Tibial nerve (tissue), 4 donors: ENCODE data around the gene RNF149.
"Not testable (repeated sequence)": the region's sequence is repeated elsewhere in the genome, so short reads cannot be mapped to it uniquely, and the experiment has no call there.

Experiments
- CTCF ChIP-seq, 5 experiments: fragments of 200-600 bp in 3 of 5; fragments of 450-650 bp in 2 of 5; sonication (generic) in 3 of 5; IDR thresholded peaks; one replicate each; pipeline ENCODE4 v1.5.1; 2016 to 2019; ENCODE audit warnings: antibody characterized with exemption in 5 of 5, mild to moderate bottlenecking in 3 of 5, moderate library complexity in 2 of 5
- EP300 ChIP-seq, 2 donors: sonication (generic); formaldehyde crosslinking; IDR thresholded peaks; one replicate each; pipeline ENCODE4 v1.6.1; 2017; ENCODE audit warnings: antibody characterized with exemption in 2 of 2, mild to moderate bottlenecking in 1 of 2
- POLR2A ChIP-seq, 2 donors: fragments of 450-650 bp; IDR thresholded peaks; one replicate each; pipeline ENCODE4 v1.6.1; 2017; ENCODE audit warnings: antibody characterized with exemption in 2 of 2, mild to moderate bottlenecking in 2 of 2, moderate library complexity in 2 of 2

- TF ChIP-seq EP300, CTCF, POLR2A (IDR thresholded peaks at IDR 0.05): not testable (repeated sequence)
Observed at GRCh38 chr2:101316568-101316967, 8.1 kb upstream of the RNF149 start.
